ENCODE results near the gene HLA-A.

- TF ChIP-seq CTCF (IDR thresholded peaks at IDR 0.05; ENCODE audit: low read depth, low read length) (no peak), POLR2A (IDR thresholded peaks at IDR 0.05; ENCODE audit: extremely low read depth, insufficient read length) (no peak), MAX (IDR thresholded peaks at IDR 0.05; ENCODE audit: low read depth, low read length) (no peak)
These were observed 29.5 kb upstream of the HLA-A start for GRCh38 chr6:29912840-29913239.
